Tibial nerve (tissue), 4 donors: Measurements from ENCODE around the gene FAAP20. TPM values are rescaled to one million over a fixed set of nuclear protein-coding genes. Genes with fewer than 3 reads are reported as not detected.

Experiments used
- DNase-seq, 2 donors: peaks; one replicate each; pipeline ENCODE4 v3.0.0-alpha.2; 2019; ENCODE audit warnings: low spot score in 2 of 2
- H3K27ac ChIP-seq, 4 donors: fragments of 200-600 bp; sonication (generic) in 3 of 4; one replicate each; pipeline ENCODE4 v1.5.1; 2017 to 2019; ENCODE audit warnings: mild to moderate bottlenecking in 1 of 4
- H3K27me3 ChIP-seq, 2 donors: fragments of 200-600 bp; sonication (generic) in 1 of 2; one replicate each; pipeline versions ENCODE4 v1.5.1 to v1.6.0; 2017 to 2019
- H3K36me3 ChIP-seq, 3 donors: fragments of 200-600 bp; sonication (generic); one replicate each; pipeline ENCODE4 v1.5.1; 2018 to 2019
- H3K4me1 ChIP-seq, 4 donors: fragments of 200-600 bp; sonication (generic) in 3 of 4; one replicate each; pipeline ENCODE4 v1.5.1; 2017 to 2019
- H3K4me3 ChIP-seq, 4 donors: fragments of 200-600 bp; sonication (generic) in 3 of 4; one replicate each; pipeline ENCODE4 v1.5.1; 2017 to 2019; ENCODE audit warnings: mild to moderate bottlenecking in 1 of 4, moderate library complexity in 1 of 4
- H3K9me3 ChIP-seq, 4 donors: fragments of 200-600 bp; sonication (generic) in 3 of 4; one replicate each; pipeline ENCODE4 v1.5.1; 2017 to 2019
- EP300 ChIP-seq, 2 donors: sonication (generic); formaldehyde crosslinking; IDR thresholded peaks; one replicate each; pipeline ENCODE4 v1.6.1; 2017; ENCODE audit warnings: antibody characterized with exemption in 2 of 2, mild to moderate bottlenecking in 1 of 2
- POLR2A ChIP-seq, 2 donors: fragments of 450-650 bp; IDR thresholded peaks; one replicate each; pipeline ENCODE4 v1.6.1; 2017; ENCODE audit warnings: antibody characterized with exemption in 2 of 2, mild to moderate bottlenecking in 2 of 2, moderate library complexity in 2 of 2
- WGBS, 2 donors: methylation state at CpG; one replicate each; pipeline ENCODE4 v1.1.5; 2018; 5-methylcytosine and 5-hydroxymethylcytosine counted together
- total RNA-seq, 4 donors: library from RNA; depleted of rRNA; stranded (reverse); fragments of >200 nt; gene quantifications; one replicate each; pipeline ENCODE4 v1.1.0, GENCODE V29; 2016
- TF ChIP-seq, protein P1 (sequence below), 5 experiments: fragments of 200-600 bp in 3 of 5; fragments of 450-650 bp in 2 of 5; sonication (generic) in 3 of 5; IDR thresholded peaks; one replicate each; pipeline ENCODE4 v1.5.1; 2016 to 2019; ENCODE audit warnings: antibody characterized with exemption in 5 of 5, mild to moderate bottlenecking in 3 of 5, moderate library complexity in 2 of 5

The FAAP20 gene
- total RNA-seq, 4 donors from 2014 or later, result 32.8 to 60.9 (median 47.3) TPM

DNA sequence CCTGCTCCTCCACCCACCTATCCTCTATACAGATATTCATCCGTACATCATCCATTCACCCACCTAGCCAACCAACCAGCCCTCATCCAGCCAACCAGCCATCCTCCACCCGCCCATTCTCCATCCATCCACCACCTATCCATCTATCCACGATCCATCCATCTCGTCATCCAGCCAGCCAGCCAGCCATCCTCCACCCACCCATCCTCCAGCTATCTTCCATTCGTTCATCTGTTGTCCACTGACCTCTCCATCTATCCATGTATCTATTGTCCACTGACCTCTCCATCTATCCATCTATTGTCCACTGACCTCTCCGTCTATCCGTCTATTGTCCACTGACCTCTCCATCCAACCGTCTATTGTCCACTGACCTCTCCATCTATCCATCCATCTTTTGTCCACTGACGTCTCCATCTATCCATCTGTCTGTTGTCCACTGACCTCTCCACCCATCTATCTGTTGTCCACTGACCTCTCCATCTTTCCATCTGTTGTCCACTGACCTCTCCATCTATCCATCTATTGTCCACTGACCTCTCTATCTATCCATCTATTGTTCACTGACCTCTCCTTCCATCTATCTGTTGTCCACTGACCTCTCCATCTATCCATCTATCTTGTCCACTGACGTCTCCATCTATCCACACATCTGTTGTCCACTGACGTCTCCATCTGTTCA, 47.6 kb downstream of the FAAP20 start:
- no peak overlapping the region for H3K27ac ChIP-seq
- TF ChIP-seq, protein P1, sequence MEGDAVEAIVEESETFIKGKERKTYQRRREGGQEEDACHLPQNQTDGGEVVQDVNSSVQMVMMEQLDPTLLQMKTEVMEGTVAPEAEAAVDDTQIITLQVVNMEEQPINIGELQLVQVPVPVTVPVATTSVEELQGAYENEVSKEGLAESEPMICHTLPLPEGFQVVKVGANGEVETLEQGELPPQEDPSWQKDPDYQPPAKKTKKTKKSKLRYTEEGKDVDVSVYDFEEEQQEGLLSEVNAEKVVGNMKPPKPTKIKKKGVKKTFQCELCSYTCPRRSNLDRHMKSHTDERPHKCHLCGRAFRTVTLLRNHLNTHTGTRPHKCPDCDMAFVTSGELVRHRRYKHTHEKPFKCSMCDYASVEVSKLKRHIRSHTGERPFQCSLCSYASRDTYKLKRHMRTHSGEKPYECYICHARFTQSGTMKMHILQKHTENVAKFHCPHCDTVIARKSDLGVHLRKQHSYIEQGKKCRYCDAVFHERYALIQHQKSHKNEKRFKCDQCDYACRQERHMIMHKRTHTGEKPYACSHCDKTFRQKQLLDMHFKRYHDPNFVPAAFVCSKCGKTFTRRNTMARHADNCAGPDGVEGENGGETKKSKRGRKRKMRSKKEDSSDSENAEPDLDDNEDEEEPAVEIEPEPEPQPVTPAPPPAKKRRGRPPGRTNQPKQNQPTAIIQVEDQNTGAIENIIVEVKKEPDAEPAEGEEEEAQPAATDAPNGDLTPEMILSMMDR (IDR thresholded peaks at IDR 0.05), result no peak
- TF ChIP-seq POLR2A (IDR thresholded peaks at IDR 0.05) (no peak), EP300 (IDR thresholded peaks at IDR 0.05) (no peak)
- no peaks in the 10 kb centered on the region for H3K27me3 ChIP-seq
- no peak overlapping the region for H3K4me3 ChIP-seq
- H3K9me3 ChIP-seq, result no peaks in the 10 kb centered on the region
- WGBS, 2 donors, result 84 to 89% methylated on average over 11 of the region's 11 CpGs
- H3K4me1 ChIP-seq, result no peaks in the 10 kb centered on the region
- no peak for DNase-seq
- no peaks in the 10 kb centered on the region for H3K36me3 ChIP-seq

DNA sequence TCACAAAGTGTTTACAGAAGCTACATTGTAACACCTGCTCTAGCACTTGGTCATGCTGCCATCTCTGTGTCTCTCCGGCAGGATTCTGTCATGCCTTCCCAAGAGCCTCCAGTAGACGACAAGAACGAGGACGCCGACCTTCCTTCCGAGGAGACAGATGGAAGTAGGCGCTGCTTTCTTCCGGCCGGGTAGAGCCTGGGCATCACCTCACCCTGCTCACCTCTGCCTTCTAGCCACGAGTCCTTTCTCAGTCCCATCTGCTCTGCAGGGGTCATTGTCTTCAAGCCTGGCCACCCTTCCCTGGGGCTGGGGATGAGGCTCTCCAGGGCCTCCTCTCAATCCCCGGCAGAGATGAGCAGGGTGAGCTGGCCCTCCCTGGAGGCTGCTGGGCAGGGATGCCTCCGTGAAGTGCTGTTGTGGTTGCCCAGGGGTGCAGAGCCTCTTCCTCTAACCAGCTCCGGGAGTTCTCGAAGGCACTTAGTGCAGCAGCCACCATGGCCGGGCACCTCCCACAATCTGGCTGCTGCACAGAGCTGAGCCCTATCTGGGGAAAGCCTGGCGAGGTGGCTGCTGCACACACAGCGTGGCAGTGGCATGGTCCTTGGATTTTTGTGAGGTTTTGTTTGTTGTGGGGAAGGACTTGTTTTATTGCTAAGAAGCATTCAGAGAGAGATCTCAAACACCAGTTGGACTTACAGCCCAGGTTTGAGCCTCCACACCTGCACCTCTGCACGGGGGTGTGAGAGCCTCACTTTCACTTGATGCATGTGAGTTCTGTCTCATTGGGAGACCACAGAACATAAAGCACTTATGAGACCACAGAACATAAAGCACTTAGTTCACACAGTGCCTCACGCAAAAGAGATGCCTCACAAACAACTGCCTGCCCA, 48.4 kb downstream of the FAAP20 start:
- WGBS, 2 donors, result 90 to 92% methylated on average over 15 to 19 of the region's 19 CpGs
- no peaks in the 10 kb centered on the region for H3K9me3 ChIP-seq
- H3K27ac ChIP-seq, result no peak overlapping the region
- H3K27me3 ChIP-seq, result no peaks in the 10 kb centered on the region
- no peaks in the 10 kb centered on the region for H3K36me3 ChIP-seq
- no peaks in the 10 kb centered on the region for H3K4me1 ChIP-seq
- no peak overlapping the region for H3K4me3 ChIP-seq
- TF ChIP-seq EP300 (IDR thresholded peaks at IDR 0.05) (no peak), POLR2A (IDR thresholded peaks at IDR 0.05) (no peak)
- TF ChIP-seq, protein P1 (IDR thresholded peaks at IDR 0.05), result no peak
- no peak for DNase-seq

DNA sequence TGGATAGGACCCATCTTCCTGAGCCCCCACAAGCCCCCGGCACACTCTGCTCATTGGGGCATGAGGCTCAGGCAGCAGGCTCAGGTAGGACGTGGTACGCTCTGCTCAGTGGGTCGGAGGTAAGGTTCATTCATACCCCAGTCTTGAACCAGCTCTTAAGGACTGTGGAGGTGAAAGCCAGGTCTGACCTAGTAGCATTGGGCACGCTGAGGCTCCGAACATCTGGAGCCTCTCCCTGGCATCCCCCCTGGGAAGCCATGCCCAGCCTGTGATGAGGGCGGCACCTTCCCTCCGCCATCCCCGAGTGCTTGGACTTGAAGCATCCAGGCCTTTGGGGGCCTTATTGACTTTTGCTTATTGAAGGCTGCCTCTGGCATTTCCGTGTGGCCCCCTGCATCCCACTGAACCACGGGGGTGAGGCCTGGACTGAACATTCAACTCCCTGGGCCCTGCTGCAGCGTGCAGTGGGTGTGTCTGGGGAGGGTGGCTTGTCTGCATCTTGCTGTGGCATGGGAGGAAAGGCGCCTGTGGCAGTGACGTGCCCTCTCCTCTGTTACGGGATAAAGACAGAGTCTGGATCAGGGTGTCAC, 50.0 kb downstream of the FAAP20 start:
- 83 to 84% methylated on average over 12 to 15 of the region's 15 CpGs for WGBS, 2 donors
- H3K27ac ChIP-seq, result no peak overlapping the region
- DNase-seq, result no peak
- H3K4me3 ChIP-seq, result no peak overlapping the region
- TF ChIP-seq, protein P1 (IDR thresholded peaks at IDR 0.05), result no peak
- TF ChIP-seq EP300 (IDR thresholded peaks at IDR 0.05) (no peak), POLR2A (IDR thresholded peaks at IDR 0.05) (no peak)
- H3K4me1 ChIP-seq, result no peaks in the 10 kb centered on the region
- no peaks in the 10 kb centered on the region for H3K36me3 ChIP-seq
- H3K27me3 ChIP-seq, result no peaks in the 10 kb centered on the region
- H3K9me3 ChIP-seq, result no peaks in the 10 kb centered on the region

DNA sequence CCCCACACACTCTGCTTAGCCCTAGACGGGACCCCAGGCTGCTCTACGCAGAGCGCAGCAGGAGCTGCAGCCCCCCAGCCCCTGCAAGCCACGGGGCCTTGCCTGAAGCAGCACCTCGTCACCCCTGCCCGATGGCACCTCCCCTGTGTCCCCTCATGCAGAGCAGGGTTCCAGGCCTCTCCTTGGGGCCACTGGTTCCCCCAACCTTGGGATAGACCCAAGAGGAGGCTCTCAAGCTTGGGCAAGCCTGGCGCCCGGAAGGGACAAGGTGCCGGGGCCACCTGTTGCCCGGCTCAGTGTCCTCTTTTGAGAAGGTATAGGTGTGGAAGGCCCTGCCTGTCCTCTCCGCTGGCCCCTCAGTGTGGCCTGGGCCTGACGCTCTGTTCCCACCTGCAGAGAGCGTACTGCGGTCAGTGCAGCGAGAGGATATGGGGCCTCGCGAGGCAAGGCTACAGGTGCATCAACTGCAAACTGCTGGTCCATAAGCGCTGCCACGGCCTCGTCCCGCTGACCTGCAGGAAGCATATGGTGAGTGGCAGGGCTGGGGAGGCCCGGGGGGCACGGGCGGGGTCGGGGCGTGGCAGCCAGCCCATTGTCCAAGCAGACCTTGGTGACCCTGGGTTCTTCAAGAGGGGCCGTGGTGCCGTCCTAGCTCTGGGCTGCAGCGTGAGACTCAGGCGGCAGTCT, 50.6 kb downstream of the FAAP20 start:
- Histone ChIP-seq H3K27ac (no peak overlapping the region), H3K36me3 (no peaks in the 10 kb centered on the region), H3K9me3 (no peaks in the 10 kb centered on the region), H3K4me1 (no peaks in the 10 kb centered on the region), H3K27me3 (no peaks in the 10 kb centered on the region), H3K4me3 (no peak overlapping the region)
- no peak for DNase-seq
- 83 to 89% methylated on average over 24 to 26 of the region's 30 CpGs for WGBS, 2 donors
- no peak for TF ChIP-seq EP300 (IDR thresholded peaks at IDR 0.05)
- TF ChIP-seq, protein P1 (IDR thresholded peaks at IDR 0.05), result no peak
